Breast epithelium (tissue), 4 donors: ENCODE results near the gene KIF4A. TPM values are rescaled to one million over a fixed set of nuclear protein-coding genes. Genes with fewer than 3 reads are reported as not detected.
"Not testable (repeated sequence)": the region's sequence is repeated elsewhere in the genome, so short reads cannot be mapped to it uniquely, and the experiment has no call there.

Source experiments
- DNase-seq, 2 donors: peaks; one replicate each; pipeline ENCODE4 v3.0.0-alpha.2; 2019; ENCODE audit warnings: low spot score in 2 of 2
- H3K27ac ChIP-seq, 2 donors: fragments of 200-600 bp; sonication (generic) in 1 of 2; one replicate each; pipeline ENCODE4 v1.5.1; 2016 to 2019; ENCODE audit warnings: mild to moderate bottlenecking in 1 of 2
- H3K27me3 ChIP-seq, 2 donors: fragments of 200-600 bp; sonication (generic) in 1 of 2; one replicate each; pipeline versions ENCODE4 v1.5.1 to v1.6.0; 2017 to 2019; ENCODE audit warnings: control low read depth in 1 of 2, mild to moderate bottlenecking in 1 of 2
- H3K36me3 ChIP-seq: fragments of 200-600 bp; one replicate; pipeline ENCODE4 v1.5.1; 2019
- H3K4me1 ChIP-seq, 2 donors: fragments of 200-600 bp; sonication (generic); one replicate each; pipeline ENCODE4 v1.5.1; 2016 to 2019; ENCODE audit warnings: control low read depth in 1 of 2
- H3K4me3 ChIP-seq, 3 donors: fragments of 200-600 bp; sonication (generic); 1 replicate in 2 of 3; 2 replicates in 1 of 3; pipeline ENCODE4 v1.5.1; 2016 to 2019; ENCODE audit warnings: mild to moderate bottlenecking in 3 of 3, moderate library complexity in 2 of 3
- H3K9me3 ChIP-seq, 2 donors: fragments of 200-600 bp; sonication (generic) in 1 of 2; one replicate each; pipeline ENCODE4 v1.5.1; 2016 to 2019; ENCODE audit warnings: control low read depth in 1 of 2
- CTCF ChIP-seq, 3 donors: fragments of 450-650 bp; IDR thresholded peaks; one replicate each; pipeline ENCODE4 v1.5.1; 2016 to 2017; ENCODE audit warnings: antibody characterized with exemption in 3 of 3, mild to moderate bottlenecking in 3 of 3, moderate library complexity in 3 of 3
- POLR2A ChIP-seq: fragments of 450-650 bp; IDR thresholded peaks from one replicate; pipeline ENCODE4 v1.6.1; 2016; ENCODE audit warnings: antibody characterized with exemption, mild to moderate bottlenecking, moderate library complexity
- POLR2AphosphoS5 ChIP-seq, 3 donors: sonication (generic); formaldehyde crosslinking; IDR thresholded peaks; one replicate each; pipeline ENCODE4 v1.6.1; 2017; ENCODE audit warnings: antibody characterized with exemption in 3 of 3
- intact Hi-C: fragments of 100-400 bp; cut with DNase I; formaldehyde crosslinking; loops from one replicate; pipeline ENCODE4 v1.15.1; 2023; ENCODE audit warnings: low total_unique reads
- total RNA-seq, 3 donors: library from RNA; depleted of rRNA; stranded (reverse); fragments of >200 nt; gene quantifications; one replicate each; pipeline ENCODE4 v1.1.0, GENCODE V29; 2016

KIF4A gene
- total RNA-seq, 3 donors from 2014 or later: 0.15 to 0.80 (median 0.33) TPM

- no peaks in the 10 kb centered on the region for H3K9me3 ChIP-seq
- no peaks in the 10 kb centered on the region for H3K4me1 ChIP-seq
- no peak overlapping the region for H3K27ac ChIP-seq
- H3K4me3 ChIP-seq: no peak overlapping the region
- DNase-seq: no peak
- peaks cover 0 to 44% of the 10 kb centered on the region in 2 donors for H3K27me3 ChIP-seq
- TF ChIP-seq POLR2AphosphoS5 (IDR thresholded peaks at IDR 0.05) (no peak), CTCF (IDR thresholded peaks at IDR 0.05) (no peak), POLR2A (no peak)
- intact Hi-C loops: no loop called here
- no peaks in the 10 kb centered on the region for H3K36me3 ChIP-seq
These were observed 48.4 kb downstream of the KIF4A start for GRCh38 chrX:70338290-70338689.

GRCh38 chrX:70343435-70343834 lies 53.5 kb downstream of the KIF4A start:
- intact Hi-C loops: no loop called here
- H3K27ac ChIP-seq: no peak overlapping the region
- no peaks in the 10 kb centered on the region for H3K36me3 ChIP-seq
- no peaks in the 10 kb centered on the region for H3K4me1 ChIP-seq
- no peak overlapping the region for H3K4me3 ChIP-seq
- H3K27me3 ChIP-seq: peaks cover 0 to 52% of the 10 kb centered on the region in 2 donors
- no peaks in the 10 kb centered on the region for H3K9me3 ChIP-seq
- DNase-seq: no peak
- TF ChIP-seq POLR2A (no peak), CTCF (IDR thresholded peaks at IDR 0.05) (no peak), POLR2AphosphoS5 (IDR thresholded peaks at IDR 0.05) (no peak)

- TF ChIP-seq POLR2AphosphoS5 (IDR thresholded peaks at IDR 0.05) (no peak), POLR2A (no peak), CTCF (IDR thresholded peaks at IDR 0.05) (no peak)
- Histone ChIP-seq H3K4me1 (no peaks in the 10 kb centered on the region), H3K4me3 (no peak overlapping the region), H3K27me3 (peaks cover 0 to 39% of the 10 kb centered on the region in 2 donors), H3K36me3 (no peaks in the 10 kb centered on the region), H3K9me3 (peaks cover 0 to 5% of the 10 kb centered on the region in 2 donors), H3K27ac (no peak overlapping the region)
- intact Hi-C loops: loop anchor here (5.0 kb wide), 1 partner anchor 1001 kb away; no protein-coding TSS in a partner anchor
- DNase-seq: no peak
These were observed 56.6 kb downstream of the KIF4A start for GRCh38 chrX:70346418-70347070.

- not testable (repeated sequence) for DNase-seq, H3K4me1 ChIP-seq, H3K27ac ChIP-seq, H3K4me3 ChIP-seq, H3K9me3 ChIP-seq, H3K36me3 ChIP-seq
- peaks cover 0 to 23% of the 10 kb centered on the region in 2 donors for H3K27me3 ChIP-seq
- intact Hi-C loops: loop anchor here (5.0 kb wide), 1 partner anchor 998 kb away; no protein-coding TSS in a partner anchor
These were observed 58.9 kb downstream of the KIF4A start for GRCh38 chrX:70348825-70349224.

- not testable (repeated sequence) for H3K36me3 ChIP-seq, H3K4me3 ChIP-seq, H3K4me1 ChIP-seq, H3K27ac ChIP-seq, H3K9me3 ChIP-seq, DNase-seq
- peaks cover 0 to 22% of the 10 kb centered on the region in 2 donors for H3K27me3 ChIP-seq
- intact Hi-C loops: loop anchor here (5.0 kb wide), 1 partner anchor 998 kb away; no protein-coding TSS in a partner anchor
These were observed 59.6 kb downstream of the KIF4A start for GRCh38 chrX:70349367-70350125.

GRCh38 chrX:70352496-70352895 lies 62.6 kb downstream of the KIF4A start:
- DNase-seq: no peak
- H3K4me3 ChIP-seq: no peak overlapping the region
- intact Hi-C loops: no loop called here
- no peak overlapping the region for H3K27ac ChIP-seq
- H3K36me3 ChIP-seq: no peaks in the 10 kb centered on the region
- H3K27me3 ChIP-seq: peaks cover 0 to 18% of the 10 kb centered on the region in 2 donors
- H3K4me1 ChIP-seq: no peaks in the 10 kb centered on the region
- H3K9me3 ChIP-seq: peaks cover 0 to 5% of the 10 kb centered on the region in 2 donors
- no peak for TF ChIP-seq POLR2A
- no peak for TF ChIP-seq CTCF (IDR thresholded peaks at IDR 0.05)
- no peak for TF ChIP-seq POLR2AphosphoS5 (IDR thresholded peaks at IDR 0.05)
